NCI-H1694 (cell line): Measurements from ENCODE around the gene ARHGAP25.

Experiments
- DNase-seq: peaks from one replicate; lab custom pipeline; 2025; lab: John Stamatoyannopoulos, UW

The ARHGAP25 gene

GRCh38 chr2:68832233-68832869 lies 97.7 kb downstream of the ARHGAP25 start:
- no peak for DNase-seq

GRCh38 chr2:68833162-68833561 lies 98.6 kb downstream of the ARHGAP25 start:
- DNase-seq = no peak

GRCh38 chr2:68834737-68835376 lies 100.2 kb downstream of the ARHGAP25 start:
- DNase-seq = no peak

- DNase-seq = peak; percentile 4
These were observed 101.0 kb downstream of the ARHGAP25 start for GRCh38 chr2:68835621-68836020.

- DNase-seq = no peak
These were observed 102.7 kb downstream of the ARHGAP25 start for GRCh38 chr2:68837164-68837860.

GRCh38 chr2:68837861-68838341 lies 103.3 kb downstream of the ARHGAP25 start:
- no peak for DNase-seq

- no peak for DNase-seq
These were observed 104.0 kb downstream of the ARHGAP25 start for GRCh38 chr2:68838641-68839040.

- no peak for DNase-seq
These were observed 104.7 kb downstream of the ARHGAP25 start for GRCh38 chr2:68839260-68839833.

GRCh38 chr2:68845043-68845442 lies 110.4 kb downstream of the ARHGAP25 start:
- no peak for DNase-seq

GRCh38 chr2:68846091-68846490 lies 111.5 kb downstream of the ARHGAP25 start:
- DNase-seq = no peak

GRCh38 chr2:68847751-68848150 lies 113.1 kb downstream of the ARHGAP25 start:
- DNase-seq = no peak

- DNase-seq = no peak
These were observed 115.0 kb downstream of the ARHGAP25 start for GRCh38 chr2:68849579-68850030.

- no peak for DNase-seq
These were observed 115.9 kb downstream of the ARHGAP25 start for GRCh38 chr2:68850524-68850923.

- DNase-seq = no peak
These were observed 118.4 kb downstream of the ARHGAP25 start for GRCh38 chr2:68853035-68853434.

GRCh38 chr2:68853915-68854314 lies 119.3 kb downstream of the ARHGAP25 start:
- DNase-seq = no peak

- no peak for DNase-seq
These were observed 119.9 kb downstream of the ARHGAP25 start for GRCh38 chr2:68854476-68854875.

GRCh38 chr2:68855550-68855949 lies 120.9 kb downstream of the ARHGAP25 start:
- DNase-seq = no peak

- no peak for DNase-seq
These were observed 122.7 kb downstream of the ARHGAP25 start for GRCh38 chr2:68857202-68857845.

- DNase-seq = no peak
These were observed 123.3 kb downstream of the ARHGAP25 start for GRCh38 chr2:68857855-68858456.

GRCh38 chr2:68860111-68860510 lies 125.5 kb downstream of the ARHGAP25 start:
- no peak for DNase-seq

GRCh38 chr2:68861330-68861729 lies 126.7 kb downstream of the ARHGAP25 start:
- no peak for DNase-seq

GRCh38 chr2:68862889-68863288 lies 128.3 kb downstream of the ARHGAP25 start:
- no peak for DNase-seq
